Thymus (tissue), 11 donors: ENCODE results near the gene CAPNS1. TPM values are rescaled to one million over a fixed set of nuclear protein-coding genes. Genes with fewer than 3 reads are reported as not detected.
"Not testable (repeated sequence)": the region's sequence is repeated elsewhere in the genome, so short reads cannot be mapped to it uniquely, and the experiment has no call there.

ENCODE experiments used
- DNase-seq, 9 donors: peaks; one replicate each; pipeline ENCODE4 v3.0.0-alpha.2; 2013; ENCODE audit warnings: low spot score in 9 of 9, low read depth in 6 of 9, missing footprints in 1 of 9
- H3K27ac ChIP-seq, 2 donors: one replicate each; pipeline ENCODE4 v1.5.1; 2013; ENCODE audit warnings: control low read depth in 1 of 2, low read depth in 1 of 2, low read length in 1 of 2, mild to moderate bottlenecking in 1 of 2, moderate library complexity in 1 of 2
- H3K27me3 ChIP-seq, 2 donors: one replicate each; pipeline ENCODE4 v1.5.1; 2013; ENCODE audit warnings: low read length in 1 of 2; ENCODE audit not compliant: control insufficient read depth in 2 of 2, insufficient read depth in 1 of 2
- H3K36me3 ChIP-seq, 2 donors: one replicate each; pipeline ENCODE4 v1.5.1; 2013; ENCODE audit warnings: low read length in 1 of 2, mild to moderate bottlenecking in 1 of 2, moderate library complexity in 1 of 2; ENCODE audit not compliant: control insufficient read depth in 2 of 2, insufficient read depth in 2 of 2
- H3K4me1 ChIP-seq, 2 donors: one replicate each; pipeline ENCODE4 v1.5.1; 2013; ENCODE audit warnings: low read length in 2 of 2; ENCODE audit not compliant: control insufficient read depth in 2 of 2, insufficient read depth in 2 of 2
- H3K4me3 ChIP-seq, 2 donors: one replicate each; pipeline ENCODE4 v1.5.1; 2013; ENCODE audit warnings: low read length in 2 of 2, control low read depth in 1 of 2, mild to moderate bottlenecking in 1 of 2
- H3K9me3 ChIP-seq, 2 donors: one replicate each; pipeline ENCODE4 v1.5.1; 2013; ENCODE audit warnings: low read length in 1 of 2, mild to moderate bottlenecking in 1 of 2; ENCODE audit not compliant: control insufficient read depth in 2 of 2, insufficient read depth in 1 of 2
- WGBS: extraction: QIAGEN DNeasy Blood & Tissue Kit; methylation state at CpG from one replicate; pipeline ENCODE4 v1.1.7; 2013; 5-methylcytosine and 5-hydroxymethylcytosine counted together
- polyA plus RNA-seq: library from polyadenylated mRNA; stranded (reverse); fragments of 200-250 nt; gene quantifications from one replicate; pipeline ENCODE4 v1.2.3, GENCODE V29; 2013
- total RNA-seq: library from RNA; stranded (reverse); fragments of 120-200 nt; gene quantifications from one replicate; pipeline ENCODE4 v1.2.4, GENCODE V29; 2013
- donor health status: healthy.

The CAPNS1 gene
- total and polyA plus RNA-seq, 2 donors, result 254 to 380 TPM

GRCh38 chr19:36182612-36183244, 42.9 kb downstream of the CAPNS1 start:
- no peaks in the 10 kb centered on the region for H3K27me3 ChIP-seq
- no peak overlapping the region for H3K27ac ChIP-seq
- WGBS, result 97% methylated on average over 17 of the region's 17 CpGs
- peaks cover 4 to 10% of the 10 kb centered on the region in 2 donors for H3K36me3 ChIP-seq
- H3K9me3 ChIP-seq, result no peaks in the 10 kb centered on the region
- H3K4me3 ChIP-seq, result no peak overlapping the region
- no peaks in the 10 kb centered on the region for H3K4me1 ChIP-seq
- DNase-seq, result no peak

- Histone ChIP-seq H3K27ac (no peak overlapping the region), H3K36me3 (peaks cover 4 to 10% of the 10 kb centered on the region in 2 donors), H3K27me3 (no peaks in the 10 kb centered on the region), H3K4me3 (no peak overlapping the region), H3K4me1 (no peaks in the 10 kb centered on the region), H3K9me3 (no peaks in the 10 kb centered on the region)
- WGBS, result 98% methylated on average over 10 of the region's 10 CpGs
- no peak for DNase-seq
Observed at GRCh38 chr19:36183245-36183628, 43.4 kb downstream of the CAPNS1 start.

- H3K36me3 ChIP-seq, DNase-seq, H3K27me3 ChIP-seq, H3K9me3 ChIP-seq, H3K4me1 ChIP-seq, H3K27ac ChIP-seq, H3K4me3 ChIP-seq: not testable (repeated sequence)
- 97% methylated on average over 5 of the region's 5 CpGs for WGBS
Observed at GRCh38 chr19:36186722-36187121, 46.9 kb downstream of the CAPNS1 start.

GRCh38 chr19:36196249-36196648, 56.4 kb downstream of the CAPNS1 start:
- Histone ChIP-seq H3K4me1 (no peaks in the 10 kb centered on the region), H3K9me3 (no peaks in the 10 kb centered on the region), H3K27me3 (no peaks in the 10 kb centered on the region), H3K27ac (no peak overlapping the region), H3K4me3 (no peak overlapping the region), H3K36me3 (peaks cover 0 to 5% of the 10 kb centered on the region in 2 donors)
- DNase-seq, result no peak
- over 99% methylated on average over 2 of the region's 2 CpGs for WGBS

GRCh38 chr19:36198119-36198518, 58.3 kb downstream of the CAPNS1 start:
- no peak overlapping the region for H3K4me3 ChIP-seq
- H3K9me3 ChIP-seq, result no peaks in the 10 kb centered on the region
- H3K27ac ChIP-seq, result no peak overlapping the region
- peaks cover 0 to 9% of the 10 kb centered on the region in 2 donors for H3K36me3 ChIP-seq
- WGBS, result 97% methylated on average over 2 of the region's 2 CpGs
- DNase-seq, result no peak
- no peaks in the 10 kb centered on the region for H3K4me1 ChIP-seq
- no peaks in the 10 kb centered on the region for H3K27me3 ChIP-seq

Other genes starting within 250 kb of the CAPNS1 start
- gene NFKBID, start 239.5 kb upstream of the CAPNS1 start, total RNA-seq, result 12.0 TPM
- 29.8 TPM for gene NFKBID, start 239.5 kb upstream of the CAPNS1 start, polyA plus RNA-seq
- 50.7 TPM for gene HCST, start 237.5 kb upstream of the CAPNS1 start, total RNA-seq
- gene HCST, start 237.5 kb upstream of the CAPNS1 start, polyA plus RNA-seq, result 158 TPM
- gene TYROBP, start 231.8 kb upstream of the CAPNS1 start, total RNA-seq, result 52.6 TPM
- gene TYROBP, start 231.8 kb upstream of the CAPNS1 start, polyA plus RNA-seq, result 162 TPM
- 0.47 TPM for gene LRFN3, start 203.7 kb upstream of the CAPNS1 start, total RNA-seq
- 1.6 TPM for gene LRFN3, start 203.7 kb upstream of the CAPNS1 start, polyA plus RNA-seq
- gene SDHAF1, start 144.9 kb upstream of the CAPNS1 start, total RNA-seq, result 28.8 TPM
- 27.2 TPM for gene SDHAF1, start 144.9 kb upstream of the CAPNS1 start, polyA plus RNA-seq
- gene SYNE4, start 131.3 kb upstream of the CAPNS1 start, total RNA-seq, result 3.1 TPM
- 5.8 TPM for gene SYNE4, start 131.3 kb upstream of the CAPNS1 start, polyA plus RNA-seq
- 14.1 TPM for gene ALKBH6, start 125.9 kb upstream of the CAPNS1 start, total RNA-seq
- 33.9 TPM for gene ALKBH6, start 125.9 kb upstream of the CAPNS1 start, polyA plus RNA-seq
- 3.6 TPM for gene CLIP3, start 107.2 kb upstream of the CAPNS1 start, total RNA-seq
- gene CLIP3, start 107.2 kb upstream of the CAPNS1 start, polyA plus RNA-seq, result 6.7 TPM
- gene THAP8, start 85.8 kb upstream of the CAPNS1 start, total RNA-seq, result 5.4 TPM
- 5.7 TPM for gene THAP8, start 85.8 kb upstream of the CAPNS1 start, polyA plus RNA-seq
- gene WDR62, start 85.2 kb upstream of the CAPNS1 start, total RNA-seq, result 4.6 TPM
- 2.4 TPM for gene WDR62, start 85.2 kb upstream of the CAPNS1 start, polyA plus RNA-seq
- gene OVOL3, start 28.9 kb upstream of the CAPNS1 start, total RNA-seq, result not detected
- 0.11 TPM for gene OVOL3, start 28.9 kb upstream of the CAPNS1 start, polyA plus RNA-seq
- 81.7 TPM for gene POLR2I, start 25.2 kb upstream of the CAPNS1 start, total RNA-seq
- 58.2 TPM for gene POLR2I, start 25.2 kb upstream of the CAPNS1 start, polyA plus RNA-seq
- 186 TPM for gene TBCB, start 24.6 kb upstream of the CAPNS1 start, total RNA-seq
- 159 TPM for gene TBCB, start 24.6 kb upstream of the CAPNS1 start, polyA plus RNA-seq
- gene COX7A1, start 12.4 kb downstream of the CAPNS1 start, total RNA-seq, result 45.0 TPM
- gene COX7A1, start 12.4 kb downstream of the CAPNS1 start, polyA plus RNA-seq, result 40.4 TPM
- gene ZNF565, start 74.6 kb downstream of the CAPNS1 start, total RNA-seq, result 3.1 TPM
- gene ZNF565, start 74.6 kb downstream of the CAPNS1 start, polyA plus RNA-seq, result 3.0 TPM
- gene ZNF146, start 75.0 kb downstream of the CAPNS1 start, total RNA-seq, result 74.7 TPM
- 41.4 TPM for gene ZNF146, start 75.0 kb downstream of the CAPNS1 start, polyA plus RNA-seq
- 7.4 TPM for gene ZFP14, start 239.1 kb downstream of the CAPNS1 start, total RNA-seq
- gene ZFP14, start 239.1 kb downstream of the CAPNS1 start, polyA plus RNA-seq, result 4.0 TPM